Upper lobe of left lung (tissue), 6 donors: Measurements from ENCODE around the gene GPATCH2. TPM values are rescaled to one million over a fixed set of nuclear protein-coding genes. Genes with fewer than 3 reads are reported as not detected.

Experiments
- ATAC-seq, 2 donors: fragments of 200-7000 bp; cut with Tn5 transposase; one replicate each; pipeline ENCODE4 v1.9.1; 2022; ENCODE audit warnings: mild to moderate bottlenecking in 2 of 2, moderate library complexity in 2 of 2; ENCODE audit not compliant: low FRiP score in 2 of 2
- DNase-seq, 2 donors: peaks; one replicate each; pipeline ENCODE4 v3.0.0-alpha.2; 2019 to 2020
- H3K27ac ChIP-seq, 4 donors: fragments of 200-600 bp; sonication (generic); one replicate each; pipeline ENCODE4 v1.5.1; 2016 to 2019
- H3K27me3 ChIP-seq, 4 donors: fragments of 200-600 bp; sonication (generic); one replicate each; pipeline ENCODE4 v1.5.1; 2017 to 2019
- H3K36me3 ChIP-seq, 4 donors: fragments of 200-600 bp; sonication (generic); one replicate each; pipeline ENCODE4 v1.5.1; 2016 to 2019
- H3K4me1 ChIP-seq, 4 donors: fragments of 200-600 bp; sonication (generic); one replicate each; pipeline ENCODE4 v1.5.1; 2018 to 2019
- H3K4me3 ChIP-seq, 4 donors: fragments of 200-600 bp; sonication (generic); one replicate each; pipeline ENCODE4 v1.5.1; 2017 to 2019; ENCODE audit warnings: mild to moderate bottlenecking in 2 of 4, moderate library complexity in 1 of 4
- H3K9me3 ChIP-seq, 4 donors: fragments of 200-600 bp; sonication (generic); one replicate each; pipeline ENCODE4 v1.5.1; 2018 to 2019
- CTCF ChIP-seq, 6 experiments: fragments of 450-650 bp in 4 of 6; fragments of 200-600 bp in 2 of 6; sonication (generic) in 2 of 6; IDR thresholded peaks; one replicate each; pipeline ENCODE4 v1.5.1; 2016 to 2019; ENCODE audit warnings: antibody characterized with exemption in 6 of 6
- EP300 ChIP-seq, 4 donors: sonication (generic); formaldehyde crosslinking; IDR thresholded peaks; one replicate each; pipeline ENCODE4 v1.5.1; 2017; ENCODE audit warnings: antibody characterized with exemption in 4 of 4, control low read depth in 2 of 4
- POLR2A ChIP-seq, 4 donors: fragments of 450-650 bp; IDR thresholded peaks; one replicate each; pipeline ENCODE4 v1.5.1; 2016 to 2017; ENCODE audit warnings: antibody characterized with exemption in 4 of 4, mild to moderate bottlenecking in 2 of 4
- POLR2AphosphoS5 ChIP-seq, 2 donors: sonication (generic); formaldehyde crosslinking; IDR thresholded peaks; one replicate each; pipeline ENCODE4 v1.5.1; 2017; ENCODE audit warnings: antibody characterized with exemption in 2 of 2
- WGBS, 2 donors: methylation state at CpG; one replicate each; pipeline ENCODE4 v1.1.5; 2017 to 2018; 5-methylcytosine and 5-hydroxymethylcytosine counted together
- total RNA-seq, 6 donors: library from RNA; depleted of rRNA in 4 of 6; stranded (reverse); fragments of >200 nt in 4 of 6; gene quantifications; one replicate each; pipeline versions ENCODE4 v1.1.0 to v1.2.1, GENCODE V29; 2016 to 2021
- donor health status: DM: no; HTN: no; CAD: no; lungs with moderate emphysema.
- donor health status: DM: no; HTN: yes; CAD: no; lungs with severe emphysema.

GPATCH2 gene
- total RNA-seq, 6 donors from 2014 or later, result 9.1 to 22.4 (median 15.1) TPM

DNA sequence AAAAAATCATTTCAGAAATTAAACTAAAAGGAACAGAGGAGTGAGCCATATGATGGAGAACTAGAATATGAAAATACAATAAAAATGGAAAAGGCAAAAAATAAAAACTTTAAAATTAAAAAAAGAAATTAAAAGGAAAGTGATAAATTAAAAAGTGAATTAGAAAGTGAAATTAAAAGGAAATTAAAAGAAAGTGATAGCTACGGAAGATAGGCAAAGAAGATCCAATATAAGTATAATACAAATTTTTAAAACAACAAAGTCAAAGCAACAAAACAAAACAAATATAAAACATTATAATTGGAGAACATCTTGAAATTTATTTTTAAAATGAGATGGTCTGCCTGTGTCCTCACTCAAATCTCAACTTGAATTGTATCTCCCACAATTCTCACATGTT, 165.8 kb downstream of the GPATCH2 start:
- Histone ChIP-seq H3K4me3 (no peak overlapping the region), H3K4me1 (no peaks in the 10 kb centered on the region), H3K27me3 (no peaks in the 10 kb centered on the region), H3K27ac (no peak overlapping the region), H3K9me3 (peaks cover 0 to 10% (median 7%) of the 10 kb centered on the region in 4 donors), H3K36me3 (no peaks in the 10 kb centered on the region)
- ATAC-seq, result no peak
- WGBS, 2 donors, result 98 to 100% methylated on average over 1 of the region's 1 CpG
- no peak for TF ChIP-seq EP300 (IDR thresholded peaks at IDR 0.05)
- DNase-seq, result no peak

DNA sequence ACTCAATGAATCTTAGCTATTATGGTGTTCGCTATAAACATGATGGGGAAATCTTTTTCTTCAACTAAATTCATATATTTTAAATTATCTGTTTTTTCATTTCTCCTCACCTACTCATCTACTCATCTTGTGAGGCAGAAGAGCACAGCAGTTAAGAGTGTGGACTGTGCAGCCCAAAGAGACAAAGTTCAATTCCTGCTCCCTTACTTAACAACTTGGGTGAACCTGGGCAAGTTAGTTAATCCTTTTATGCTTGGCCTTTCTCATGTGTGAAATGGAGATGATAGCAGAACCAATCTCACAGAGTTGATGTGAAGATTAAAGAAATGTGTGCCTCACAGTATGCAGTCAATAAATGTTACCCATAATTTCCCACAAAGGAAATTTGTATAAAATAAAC, 168.2 kb downstream of the GPATCH2 start:
- Histone ChIP-seq H3K9me3 (peaks cover 0 to 10% (median 7%) of the 10 kb centered on the region in 4 donors), H3K27ac (no peak overlapping the region), H3K36me3 (no peaks in the 10 kb centered on the region), H3K27me3 (no peaks in the 10 kb centered on the region), H3K4me1 (no peaks in the 10 kb centered on the region), H3K4me3 (no peak overlapping the region)
- ATAC-seq (no peak), DNase-seq (no peak)
- WGBS, 2 donors, result 90 to 97% methylated on average over 1 of the region's 1 CpG
- TF ChIP-seq CTCF (IDR thresholded peaks at IDR 0.05) (no peak), EP300 (IDR thresholded peaks at IDR 0.05) (no peak), POLR2AphosphoS5 (IDR thresholded peaks at IDR 0.05) (no peak), POLR2A (IDR thresholded peaks at IDR 0.05) (no peak)

DNA sequence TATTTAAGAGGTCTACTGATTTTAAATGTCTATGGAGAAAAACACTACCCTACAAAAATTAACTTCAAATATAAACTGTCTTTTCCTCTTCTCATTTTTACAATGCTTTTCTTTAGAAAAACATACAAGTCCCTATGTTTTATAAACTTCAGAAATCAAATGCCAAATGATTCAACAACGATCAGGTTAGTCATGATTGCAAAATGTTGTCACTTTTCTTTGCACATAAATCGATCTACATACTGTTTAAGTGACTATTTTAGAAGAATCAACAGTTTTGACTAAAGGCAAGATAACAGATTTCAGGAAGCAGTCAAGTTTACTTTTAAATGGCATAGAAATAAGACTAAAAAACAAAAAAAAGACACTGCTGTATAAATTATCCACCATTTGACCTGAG, 168.7 kb downstream of the GPATCH2 start:
- Histone ChIP-seq H3K36me3 (no peaks in the 10 kb centered on the region), H3K9me3 (peaks cover 0 to 10% (median 7%) of the 10 kb centered on the region in 4 donors), H3K4me3 (no peak overlapping the region), H3K27ac (no peak overlapping the region), H3K4me1 (no peaks in the 10 kb centered on the region), H3K27me3 (no peaks in the 10 kb centered on the region)
- ATAC-seq (no peak), DNase-seq (no peak)
- no peak for TF ChIP-seq CTCF (IDR thresholded peaks at IDR 0.05)
- TF ChIP-seq POLR2AphosphoS5 (IDR thresholded peaks at IDR 0.05), result no peak
- no peak for TF ChIP-seq POLR2A (IDR thresholded peaks at IDR 0.05)
- TF ChIP-seq EP300 (IDR thresholded peaks at IDR 0.05), result no peak
- 78 to 81% methylated on average over 2 of the region's 2 CpGs for WGBS, 2 donors

DNA sequence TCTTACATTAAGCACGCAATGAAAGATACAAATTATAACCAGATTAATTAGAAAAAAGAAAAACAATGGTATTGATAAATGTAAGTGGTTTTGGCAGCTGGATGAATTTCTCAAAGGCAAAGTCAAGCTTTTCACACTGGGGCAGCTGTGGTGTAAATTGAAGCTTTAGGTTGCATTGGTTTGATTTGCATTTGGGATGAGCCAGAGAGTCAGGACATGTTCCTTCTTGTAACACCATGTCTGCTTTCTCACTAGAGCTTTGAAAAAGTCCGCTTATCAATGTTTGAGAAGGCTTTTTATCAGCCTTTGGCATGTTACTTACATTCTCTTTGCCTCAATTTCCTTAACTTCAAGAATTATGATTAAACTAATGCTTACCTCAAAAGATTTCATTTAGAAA, 173.9 kb downstream of the GPATCH2 start:
- no peaks in the 10 kb centered on the region for H3K9me3 ChIP-seq
- no peak for DNase-seq
- H3K36me3 ChIP-seq, result no peaks in the 10 kb centered on the region
- TF ChIP-seq EP300 (IDR thresholded peaks at IDR 0.05), result no peak
- no peak for TF ChIP-seq CTCF (IDR thresholded peaks at IDR 0.05)
- TF ChIP-seq POLR2AphosphoS5 (IDR thresholded peaks at IDR 0.05), result no peak
- TF ChIP-seq POLR2A (IDR thresholded peaks at IDR 0.05), result no peak
- no peak overlapping the region for H3K27ac ChIP-seq
- H3K4me3 ChIP-seq, result no peak overlapping the region
- WGBS, 2 donors, result 96% methylated on average over 2 of the region's 2 CpGs
- no peak for ATAC-seq
- no peaks in the 10 kb centered on the region for H3K27me3 ChIP-seq
- H3K4me1 ChIP-seq, result no peaks in the 10 kb centered on the region

DNA sequence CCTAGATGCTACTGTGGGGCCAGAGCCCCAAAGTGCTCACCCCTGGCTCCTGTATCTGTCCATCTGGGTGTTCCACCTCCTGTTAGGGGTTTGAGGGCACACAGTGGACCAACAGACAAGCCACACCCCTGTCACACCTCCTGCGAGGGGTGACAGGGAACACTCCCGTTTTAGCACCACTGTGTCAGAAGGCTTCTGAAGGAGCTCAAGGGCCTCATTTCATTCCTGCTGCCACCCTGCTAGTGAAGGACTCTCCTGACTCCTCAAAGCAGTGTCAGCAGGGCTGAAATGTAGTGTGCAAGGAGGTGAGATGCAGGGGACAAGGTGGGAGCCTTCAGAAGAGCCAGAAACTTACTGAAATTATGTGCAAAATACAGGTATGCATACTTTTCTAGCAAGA, 174.6 kb downstream of the GPATCH2 start:
- ATAC-seq, result peak in 1 of 2 donors; percentile 37
- no peaks in the 10 kb centered on the region for H3K4me1 ChIP-seq
- no peaks in the 10 kb centered on the region for H3K9me3 ChIP-seq
- no peaks in the 10 kb centered on the region for H3K36me3 ChIP-seq
- TF ChIP-seq CTCF (IDR thresholded peaks at IDR 0.05) (no peak), POLR2A (IDR thresholded peaks at IDR 0.05) (no peak), EP300 (IDR thresholded peaks at IDR 0.05) (no peak)
- no peak overlapping the region for H3K4me3 ChIP-seq
- WGBS, 2 donors, result 75% methylated on average over 2 of the region's 2 CpGs; no CpG with 5 or more reads in 1 of the 2 donors
- no peaks in the 10 kb centered on the region for H3K27me3 ChIP-seq
- DNase-seq, result no peak
- H3K27ac ChIP-seq, result no peak overlapping the region
